GM18526 (cell line): ENCODE results near the gene ITGA11.

Experiments used
- POLR2A ChIP-seq: IDR thresholded peaks from 3 replicates; pipeline ENCODE4 v1.6.1; 2011; ENCODE audit not compliant: insufficient read length; ENCODE audit errors: extremely low read depth

Gene ITGA11

GRCh38 chr15:68285259-68285980 lies 146.5 kb downstream of the ITGA11 start:
- TF ChIP-seq POLR2A, result no peak

GRCh38 chr15:68284616-68285258 lies 147.2 kb downstream of the ITGA11 start:
- no peak for TF ChIP-seq POLR2A

GRCh38 chr15:68283401-68283800 lies 148.6 kb downstream of the ITGA11 start:
- TF ChIP-seq POLR2A, result no peak

DNA sequence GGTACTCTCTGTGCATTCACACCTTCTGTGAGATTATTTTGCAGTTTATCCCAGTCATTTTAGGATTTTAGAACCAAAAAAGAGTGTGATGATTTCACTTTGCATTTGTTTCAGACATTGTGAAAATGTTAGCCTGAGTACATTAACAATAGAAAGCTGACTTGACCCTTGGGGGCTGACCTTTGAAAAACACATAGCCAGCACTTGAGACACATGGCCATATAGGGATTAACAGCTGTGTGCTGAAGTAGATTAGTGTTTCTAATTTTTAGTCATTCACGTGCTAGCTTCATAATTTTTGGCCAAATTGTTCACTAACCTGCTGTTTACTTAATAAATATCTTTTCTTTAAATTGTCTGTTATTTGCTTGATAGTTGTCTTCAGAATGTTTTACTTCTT lies 151.0 kb downstream of the ITGA11 start:
- TF ChIP-seq POLR2A, result no peak

DNA sequence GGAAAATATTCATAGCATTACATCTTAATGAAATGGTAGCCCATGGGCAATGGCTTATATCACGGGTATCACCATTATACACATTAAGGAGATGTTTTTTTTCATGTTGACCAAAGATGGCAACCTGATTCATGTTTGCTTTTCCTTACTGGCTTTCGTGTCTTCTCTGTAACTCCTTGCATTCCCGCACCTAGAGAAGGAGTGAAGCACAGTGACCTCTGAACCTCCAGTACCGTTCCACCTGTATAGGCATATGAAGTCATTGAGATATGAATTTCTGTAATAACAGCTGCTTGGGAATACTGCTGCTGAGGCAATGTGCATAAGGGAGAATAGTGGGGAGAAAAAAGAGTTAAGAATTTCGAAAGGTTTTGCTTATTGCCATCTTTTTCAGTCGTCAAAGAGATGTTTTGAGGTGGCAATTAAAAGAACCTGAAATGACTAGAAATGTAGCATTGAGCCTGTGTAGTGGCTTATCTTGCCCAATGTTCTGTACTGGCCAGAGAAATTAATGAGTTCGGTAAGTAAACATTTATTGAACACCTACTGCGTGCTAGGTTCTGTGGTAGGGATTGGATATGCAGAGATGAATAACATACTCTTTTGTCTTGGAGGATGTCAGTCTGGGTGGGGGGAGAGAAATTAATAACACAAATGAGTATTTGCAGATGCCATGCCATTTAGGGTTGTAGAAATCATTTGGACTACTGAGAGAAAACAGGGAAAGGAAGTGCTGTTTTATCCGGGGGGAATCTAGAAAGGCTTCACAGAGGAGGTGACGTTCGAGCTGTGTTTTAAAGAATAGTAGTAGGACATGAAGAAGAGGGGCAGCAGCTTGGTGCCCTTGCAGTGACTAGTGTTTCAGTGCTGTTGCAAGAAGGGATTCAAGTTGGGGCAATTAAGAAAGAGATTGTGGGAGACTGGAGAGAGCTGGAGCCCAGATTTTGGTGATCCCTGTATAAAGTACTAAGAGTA lies 151.9 kb downstream of the ITGA11 start:
- no peak for TF ChIP-seq POLR2A

DNA sequence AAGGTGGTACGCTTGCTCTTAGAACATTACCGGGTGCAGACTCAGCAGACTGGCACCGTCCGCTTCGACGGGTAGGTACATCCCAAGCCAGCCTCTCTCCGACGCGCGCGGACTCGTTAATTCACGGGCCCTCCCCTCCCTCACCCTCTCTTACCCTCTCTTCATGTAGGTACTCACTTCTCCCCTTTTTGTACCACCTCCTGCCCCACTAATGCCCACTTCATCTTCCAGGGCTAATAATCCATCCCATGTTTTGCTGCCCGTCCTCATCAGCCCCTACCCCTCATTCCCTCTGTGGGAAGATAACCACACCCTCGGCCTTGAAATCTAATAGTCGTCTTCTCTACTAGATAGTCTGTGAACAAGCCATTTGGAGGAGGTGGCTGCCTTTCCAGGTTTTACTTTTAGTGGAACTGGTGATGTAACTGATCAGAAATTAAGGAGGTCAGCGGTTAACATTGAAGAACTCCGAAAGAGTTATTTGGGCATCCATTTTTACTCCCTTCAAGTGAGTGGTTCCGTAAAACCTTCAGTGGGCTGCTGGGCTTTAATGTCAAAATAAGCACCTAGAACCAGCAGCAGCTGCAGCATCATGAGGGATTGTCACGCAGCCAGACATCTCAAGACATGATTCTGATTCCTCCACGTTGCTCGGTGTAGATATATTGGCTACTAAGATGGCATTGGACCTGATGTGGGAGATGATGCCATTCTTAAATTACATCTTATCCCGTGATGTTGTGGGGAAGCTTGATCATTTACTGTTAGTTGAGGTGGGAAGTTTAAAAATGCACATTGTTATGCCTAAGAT lies 153.2 kb downstream of the ITGA11 start:
- no peak for TF ChIP-seq POLR2A

GRCh38 chr15:68278345-68278594 lies 153.7 kb downstream of the ITGA11 start:
- no peak for TF ChIP-seq POLR2A

GRCh38 chr15:68277603-68278344 lies 154.2 kb downstream of the ITGA11 start, which contains the start of gene FEM1B:
TSS of gene FEM1B (plus strand) at chr15:68277745. CDS start at chr15:68278418, 673 bp downstream.
- TF ChIP-seq POLR2A, result peak; percentile 63

DNA sequence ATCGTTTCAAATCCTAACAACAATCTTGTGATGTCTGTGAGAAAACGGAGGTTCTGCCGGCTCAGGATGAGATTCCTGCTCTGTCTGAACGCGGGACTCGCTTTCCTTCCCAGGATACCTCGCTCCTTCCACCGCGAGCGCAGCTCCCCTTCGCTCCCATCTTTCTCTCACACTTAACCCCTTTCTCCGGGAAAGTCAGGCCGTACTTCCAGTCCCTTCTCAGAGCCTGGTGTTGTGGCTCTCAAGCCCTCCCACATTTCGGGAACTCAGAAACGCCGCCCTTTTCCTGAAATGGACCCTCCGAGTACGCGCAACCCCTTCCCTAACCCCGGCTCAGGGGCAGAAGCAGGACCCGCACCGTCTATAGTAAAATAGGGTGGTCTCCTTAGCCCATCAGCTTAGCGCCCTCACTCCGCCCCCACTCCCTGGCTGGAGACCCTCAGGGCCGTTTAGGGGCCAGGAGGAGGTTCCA lies 154.8 kb downstream of the ITGA11 start:
- TF ChIP-seq POLR2A, result no peak

DNA sequence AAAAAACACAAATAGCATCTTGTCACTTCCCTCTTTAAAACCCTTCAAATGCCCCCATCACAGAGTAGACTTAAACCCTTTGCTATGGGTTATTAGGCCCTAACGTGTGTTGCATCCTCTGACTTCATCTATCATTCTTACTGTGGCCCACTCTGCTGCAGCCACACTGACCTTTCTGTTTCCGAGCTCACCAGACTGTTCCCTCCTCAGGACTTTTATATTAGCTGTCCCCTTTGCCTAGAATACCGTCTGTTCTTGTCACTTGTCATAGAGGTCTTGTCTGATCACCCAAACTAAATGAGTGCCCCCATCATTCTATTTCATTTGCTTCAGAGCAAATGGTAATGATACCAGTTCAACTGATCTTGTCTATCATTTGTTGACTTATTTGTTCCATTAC lies 155.3 kb downstream of the ITGA11 start:
- no peak for TF ChIP-seq POLR2A

GRCh38 chr15:68275165-68275746 lies 156.7 kb downstream of the ITGA11 start:
- TF ChIP-seq POLR2A, result no peak

DNA sequence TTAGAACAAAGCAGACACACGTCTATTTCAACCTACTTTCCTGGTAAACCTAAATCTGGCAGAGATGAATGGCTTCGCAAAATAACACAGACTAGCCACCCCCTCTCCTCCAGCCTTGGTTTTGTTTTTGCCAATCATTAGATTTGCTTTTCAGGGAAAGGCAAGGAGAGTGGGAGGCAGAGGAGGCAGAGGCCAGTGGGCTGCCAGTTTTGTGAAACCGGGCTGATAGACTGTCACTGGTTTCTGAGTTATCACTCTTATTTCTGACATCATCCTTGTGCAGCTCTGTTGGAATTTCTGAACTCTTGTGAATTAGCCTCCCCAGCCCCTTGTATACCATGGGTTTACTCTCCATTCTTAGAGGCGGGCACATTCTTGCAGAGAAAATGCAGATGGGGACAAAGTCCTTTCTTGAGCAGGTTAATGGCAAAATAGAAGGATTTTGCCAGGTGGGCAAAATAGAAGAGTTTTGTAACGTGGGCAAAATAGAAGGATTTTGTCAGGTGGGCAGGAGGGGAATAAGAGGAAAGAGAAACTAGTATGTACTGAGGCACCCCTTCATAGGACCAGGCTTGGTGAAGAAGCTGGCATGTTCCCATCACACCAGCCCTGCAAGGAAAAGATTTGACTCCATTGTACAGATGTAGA lies 157.6 kb downstream of the ITGA11 start:
- no peak for TF ChIP-seq POLR2A

GRCh38 chr15:68272721-68273271 lies 159.2 kb downstream of the ITGA11 start:
- no peak for TF ChIP-seq POLR2A
